Measurements from ENCODE around the gene TLE1.
"Not testable (repeated sequence)": the region's sequence is repeated elsewhere in the genome, so short reads cannot be mapped to it uniquely, and the experiment has no call there.

Gene TLE1

DNA sequence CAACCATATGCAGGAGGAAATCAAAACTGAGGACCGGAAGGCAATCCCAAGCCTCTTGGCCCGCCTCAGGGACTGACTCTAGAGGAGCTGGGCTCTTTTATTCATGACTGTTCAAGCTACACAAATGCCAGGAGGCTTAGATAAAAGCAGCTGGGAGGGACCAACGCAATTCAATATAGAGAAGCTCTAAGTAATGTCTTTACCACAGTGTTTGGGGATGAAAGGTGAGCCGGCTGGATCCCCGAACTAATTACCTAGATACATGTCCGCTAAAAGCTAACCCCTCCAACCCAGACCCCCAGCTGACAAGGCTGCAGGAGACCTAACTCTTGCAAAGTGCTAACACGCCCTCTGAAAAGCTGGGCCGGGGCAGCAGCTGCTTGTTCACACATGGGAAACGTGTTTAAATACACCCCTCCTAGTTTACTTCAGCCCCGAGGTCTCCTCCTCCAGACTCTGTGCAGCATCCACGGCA, 67.5 kb downstream of the TLE1 start:
- DNase-seq: no peak

DNA sequence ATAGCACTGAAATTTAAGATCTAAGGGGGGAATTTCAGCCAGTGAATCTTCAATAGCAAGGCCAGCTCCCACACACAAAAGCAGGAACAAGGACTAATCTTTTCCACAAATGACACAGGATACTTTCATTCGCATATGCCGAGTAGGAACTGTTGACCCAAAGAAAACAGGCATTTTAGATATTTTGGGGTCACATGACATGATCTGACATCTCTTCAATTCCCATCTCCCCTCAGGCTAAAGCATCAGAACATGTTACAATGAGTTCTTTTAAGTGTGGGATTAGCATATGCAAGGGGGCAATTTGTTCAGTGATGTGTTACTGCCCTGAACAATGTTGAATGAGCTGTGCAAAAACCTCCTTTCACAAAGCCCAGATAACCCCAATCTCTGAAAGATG, 68.2 kb downstream of the TLE1 start:
- DNase-seq: no peak

DNA sequence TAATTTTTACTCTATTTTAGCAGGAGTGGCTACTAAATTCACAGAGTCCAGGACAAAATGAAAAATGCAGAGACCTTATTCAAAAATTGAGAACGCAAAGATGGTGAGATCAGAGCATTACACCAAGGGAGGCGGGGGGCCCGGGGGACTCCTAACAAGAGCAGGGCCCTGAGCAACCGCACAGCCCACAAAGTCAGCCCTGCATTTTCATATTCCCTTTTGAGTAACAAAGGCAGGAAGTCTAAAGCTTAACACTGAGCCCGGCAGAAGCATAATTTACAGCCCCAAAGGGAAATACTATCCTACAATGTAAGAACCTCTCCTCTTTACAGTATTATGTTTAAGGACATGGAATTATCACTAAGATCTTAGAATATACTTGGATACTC, 69.4 kb downstream of the TLE1 start:
- no peak for DNase-seq

DNA sequence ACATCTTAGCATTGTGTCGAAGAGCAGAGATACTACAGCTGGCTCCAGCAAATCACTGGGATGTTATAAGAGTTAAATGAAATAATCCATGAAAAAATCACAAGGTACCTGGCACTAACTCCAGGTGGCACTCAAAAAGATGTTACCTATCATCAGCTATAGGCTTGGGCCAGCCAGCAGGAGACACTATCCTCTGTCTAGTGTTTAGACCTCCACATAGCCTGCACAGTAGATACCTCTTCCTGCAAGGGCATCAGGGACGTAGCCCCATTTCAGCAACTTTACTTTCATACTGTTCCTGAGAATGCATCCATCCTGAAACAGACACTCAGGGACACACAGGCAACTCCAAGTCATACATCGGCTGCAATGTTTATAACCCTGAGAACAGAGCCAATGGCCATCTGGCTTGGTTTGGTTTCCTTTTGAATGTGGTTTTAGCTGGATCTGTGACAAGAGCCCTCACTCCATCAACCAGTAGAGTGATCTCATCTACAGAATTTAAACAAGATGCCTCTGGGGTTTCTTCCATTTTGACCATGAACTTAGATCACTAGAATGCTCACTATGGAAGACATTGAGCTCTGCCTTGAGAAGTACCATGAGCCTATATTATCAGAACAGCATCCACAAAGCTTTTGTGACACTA, 69.9 kb downstream of the TLE1 start:
- no peak for DNase-seq

DNA sequence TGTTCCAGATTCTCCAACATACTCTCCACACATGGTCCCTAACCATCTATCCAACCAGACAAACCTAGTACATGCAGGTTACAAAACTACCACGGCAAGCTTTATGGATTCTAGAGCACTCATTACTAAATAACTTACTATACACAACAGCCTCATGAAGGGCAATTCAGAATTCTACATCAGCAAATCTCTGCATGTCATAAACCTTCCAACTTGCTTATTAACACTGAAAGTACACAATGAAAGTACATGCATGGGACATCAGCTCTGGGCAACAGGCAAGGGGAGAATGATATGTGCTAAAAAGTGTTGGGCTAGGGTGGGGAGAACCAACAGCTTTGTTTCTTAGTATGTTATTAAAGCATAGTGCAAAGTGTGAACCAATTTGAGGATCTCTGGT, 70.4 kb downstream of the TLE1 start:
- no peak for DNase-seq

DNA sequence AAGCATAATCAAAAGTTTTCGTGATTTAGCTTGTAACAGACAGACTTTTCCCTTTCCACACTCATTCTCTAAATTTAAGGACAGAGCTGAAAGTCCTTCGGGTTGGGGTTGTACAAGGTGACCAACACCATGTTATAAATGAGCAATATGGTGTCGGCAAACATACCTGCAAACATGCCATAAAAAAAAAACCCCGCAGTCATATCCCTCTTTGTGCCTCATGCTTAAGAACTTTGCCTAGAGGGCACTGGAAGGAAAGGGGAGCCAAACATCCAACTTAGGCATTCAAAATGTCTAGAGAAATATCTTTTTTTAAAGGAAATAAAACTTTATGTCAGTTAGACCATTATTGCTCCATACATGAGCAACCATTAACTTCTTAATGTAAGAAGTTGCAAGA, 73.2 kb downstream of the TLE1 start:
- DNase-seq: no peak

DNA sequence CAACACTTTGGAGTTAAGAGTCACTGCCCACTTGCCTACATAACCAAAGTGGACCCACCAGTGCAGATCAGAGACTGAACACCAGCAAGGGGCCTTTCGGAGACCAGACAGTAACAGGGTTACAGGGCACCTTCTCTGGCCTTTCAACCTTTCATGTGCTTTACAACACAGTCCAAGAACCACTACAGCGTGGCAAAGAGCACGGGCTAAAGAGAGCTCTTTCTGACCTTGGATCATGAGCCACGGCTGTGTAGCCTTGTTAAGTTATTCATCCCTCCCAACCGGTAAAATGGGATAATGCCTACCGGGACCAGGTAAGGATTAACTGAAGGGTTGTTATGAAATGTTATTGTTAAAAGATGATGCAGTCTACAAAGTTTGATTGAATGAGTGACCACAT, 75.0 kb downstream of the TLE1 start:
- DNase-seq: no peak

DNA sequence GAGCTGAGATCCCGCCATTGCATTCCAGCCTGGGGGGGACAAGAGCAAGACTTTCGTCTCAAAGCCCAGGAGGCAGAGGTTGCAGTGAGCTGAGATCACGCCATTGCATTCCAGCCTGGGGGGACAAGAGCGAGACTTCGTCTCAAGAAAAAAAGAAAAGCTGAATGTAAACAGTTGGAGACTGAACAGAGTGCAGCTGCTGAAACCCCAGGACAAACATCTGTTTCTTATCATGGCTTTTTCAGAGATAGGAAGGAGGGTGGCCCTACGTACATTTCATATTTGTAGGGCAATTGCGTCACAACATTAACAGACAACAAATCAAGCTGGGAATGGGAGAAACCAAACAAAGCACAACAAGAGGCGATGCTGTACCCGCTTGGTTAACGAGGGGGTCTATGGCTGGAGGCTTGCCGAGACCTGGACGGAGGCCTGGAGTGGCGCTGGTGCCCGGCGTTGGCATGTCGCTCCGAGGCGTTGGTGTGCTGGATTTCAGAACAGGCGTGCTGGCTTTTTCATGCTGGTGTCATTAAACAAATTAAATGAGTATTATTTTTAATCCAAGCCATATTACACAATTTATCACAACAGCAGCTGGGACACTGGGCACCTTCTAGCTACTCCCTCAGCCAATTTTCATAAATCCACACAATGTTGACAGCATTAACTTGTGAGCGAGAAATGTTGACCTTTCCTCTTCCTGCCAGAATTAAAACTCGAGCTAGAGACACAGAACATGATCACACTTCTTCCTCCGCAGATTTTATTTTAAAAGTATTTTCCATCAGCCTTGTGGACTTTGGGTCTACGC, 76.1 kb downstream of the TLE1 start:
- no peak for DNase-seq

DNA sequence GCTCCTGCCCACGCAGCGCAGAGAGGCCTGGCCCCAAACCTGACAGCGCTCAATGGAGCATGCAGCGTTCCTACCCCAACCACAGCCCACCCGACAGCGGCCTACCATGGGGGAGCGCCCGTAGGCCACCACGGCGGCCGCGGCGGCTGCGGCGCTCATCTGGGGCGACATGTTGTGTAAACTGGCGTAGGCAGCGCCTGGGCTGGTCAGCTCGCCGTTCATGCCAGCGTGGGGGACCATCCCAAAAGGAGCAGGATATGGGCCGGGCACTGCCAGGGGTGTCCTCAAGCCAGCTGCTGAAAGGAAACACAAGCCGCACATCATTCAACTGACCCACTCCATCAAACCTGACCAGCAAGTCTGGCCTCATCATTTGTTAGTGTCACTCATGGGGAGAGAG, 77.7 kb downstream of the TLE1 start:
- DNase-seq: no peak

DNA sequence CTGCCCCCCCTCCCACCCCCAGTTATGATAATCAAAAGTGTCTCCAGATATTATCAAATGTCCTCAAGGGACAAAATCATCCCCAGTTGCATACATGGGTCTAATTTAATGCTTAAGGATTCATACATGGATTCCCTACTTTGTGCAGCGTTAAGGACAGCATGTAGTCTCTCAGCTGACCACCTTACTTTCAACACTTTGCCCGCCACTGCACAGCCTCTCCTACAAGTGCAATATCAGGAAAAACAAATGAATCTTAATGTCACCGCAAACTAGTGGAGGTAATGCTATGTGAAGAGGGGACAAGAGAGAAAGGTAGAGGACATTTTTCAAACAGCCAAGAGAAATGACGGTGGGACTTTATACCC, 78.6 kb downstream of the TLE1 start:
- DNase-seq: no peak

DNA sequence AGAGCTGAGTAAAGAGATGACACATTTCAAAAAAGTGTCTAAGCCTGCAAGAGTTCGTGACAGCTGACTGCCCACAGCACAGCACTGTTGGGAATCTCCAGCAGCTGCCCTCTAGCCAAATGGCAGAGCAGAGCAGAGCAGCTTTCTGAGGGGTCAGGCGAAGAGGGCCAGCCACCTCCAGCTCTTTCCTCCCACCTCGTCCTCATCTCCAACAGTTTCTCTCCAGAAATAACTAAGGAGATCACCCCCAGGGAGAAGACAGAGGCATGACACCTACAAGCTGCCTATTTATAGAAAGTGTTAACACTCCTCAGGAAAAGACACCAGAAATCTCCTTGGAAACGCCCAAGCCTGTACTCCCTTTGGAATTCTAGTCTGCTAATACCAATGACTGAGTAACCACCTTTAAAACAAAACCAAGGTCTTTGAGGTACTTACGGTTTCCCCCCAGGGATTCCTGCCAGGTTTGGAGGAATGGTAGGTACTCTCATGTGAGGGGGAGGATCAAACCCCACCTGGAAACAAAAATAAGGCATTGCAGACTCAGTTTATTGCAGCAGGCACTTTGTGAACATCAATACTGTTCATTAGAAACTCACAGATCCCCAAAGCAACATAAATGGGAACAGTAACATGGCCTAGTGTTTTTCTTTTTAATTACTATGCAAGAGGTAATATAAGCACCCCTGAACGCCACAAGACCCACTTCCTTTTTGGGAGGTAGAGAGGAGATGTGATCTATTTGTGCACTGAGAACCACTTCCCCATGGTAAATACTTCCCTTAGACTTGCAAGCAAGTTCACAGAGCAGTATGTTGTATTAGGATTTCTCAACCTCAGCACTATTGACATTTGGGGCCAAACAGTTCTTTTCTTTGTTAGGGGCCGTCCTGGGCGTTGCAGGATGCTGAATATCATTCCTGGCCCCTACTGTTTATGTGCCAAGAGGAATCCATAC, 79.3 kb downstream of the TLE1 start:
- no peak for DNase-seq

DNA sequence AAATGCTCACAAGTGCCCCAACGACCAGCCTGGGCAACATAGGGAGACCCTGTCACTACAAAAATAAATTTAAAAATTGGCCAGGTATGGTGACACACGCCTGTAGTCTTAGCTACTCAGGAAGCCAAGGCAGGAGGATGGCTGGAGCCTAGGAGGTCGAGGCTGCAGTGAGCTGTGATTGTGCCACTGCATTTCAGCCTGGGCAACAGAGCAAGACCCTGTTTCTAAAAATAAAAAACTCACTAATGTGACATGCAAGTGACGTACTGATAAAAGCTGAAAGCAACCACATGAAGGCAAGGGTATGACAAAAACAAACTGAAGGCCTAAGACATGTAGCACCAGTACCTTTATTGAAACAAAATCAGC, 81.1 kb downstream of the TLE1 start:
- no peak for DNase-seq

DNA sequence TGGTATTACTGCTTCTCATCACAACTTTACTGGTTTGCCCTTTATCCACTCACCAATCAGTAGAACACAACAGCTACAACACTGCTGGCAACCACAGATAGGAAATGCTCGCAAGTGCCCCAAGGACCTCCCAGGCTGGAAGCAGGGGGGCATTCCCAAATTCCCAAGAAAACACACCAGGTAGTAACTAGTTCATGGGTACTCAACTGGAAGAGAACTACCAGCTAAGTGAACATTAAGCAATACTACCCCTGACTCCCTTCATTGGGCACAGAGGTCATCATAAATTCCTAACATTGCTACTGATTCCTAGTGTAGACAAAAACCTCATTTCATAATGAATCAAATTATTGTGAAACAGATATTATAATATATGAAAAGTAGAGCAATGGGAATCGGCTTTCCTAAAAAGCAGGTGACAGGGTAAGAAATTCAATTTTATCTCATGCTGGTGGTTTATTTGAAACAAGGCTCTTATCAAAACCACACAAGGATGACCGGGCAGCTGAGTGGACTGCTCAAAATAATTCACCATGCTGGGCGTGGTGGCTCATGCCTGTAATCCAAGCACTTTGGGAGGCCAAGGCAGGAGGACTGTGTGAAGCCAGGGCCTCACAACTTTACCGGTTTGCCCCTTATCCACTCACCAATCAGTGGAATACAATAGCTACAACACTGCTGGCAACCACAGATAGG, 81.6 kb downstream of the TLE1 start:
- DNase-seq: no peak

DNA sequence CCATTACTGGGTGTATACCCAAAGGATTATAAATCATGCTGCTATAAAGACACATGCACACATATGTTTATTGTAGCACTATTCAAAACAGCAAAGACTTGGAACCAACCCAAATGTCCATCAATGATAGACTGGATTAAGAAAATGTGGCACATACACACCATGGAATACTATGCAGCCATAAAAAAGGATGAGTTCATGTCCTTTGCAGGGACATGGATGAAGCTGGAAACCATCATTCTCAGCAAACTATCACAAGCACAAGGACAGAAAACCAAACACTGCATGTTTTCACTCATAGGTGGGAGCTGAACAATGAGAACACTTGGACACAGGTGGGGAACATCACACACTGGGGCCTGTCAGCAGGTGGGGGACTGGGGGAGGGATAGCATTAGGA, 83.1 kb downstream of the TLE1 start:
- DNase-seq: not testable (repeated sequence)

DNA sequence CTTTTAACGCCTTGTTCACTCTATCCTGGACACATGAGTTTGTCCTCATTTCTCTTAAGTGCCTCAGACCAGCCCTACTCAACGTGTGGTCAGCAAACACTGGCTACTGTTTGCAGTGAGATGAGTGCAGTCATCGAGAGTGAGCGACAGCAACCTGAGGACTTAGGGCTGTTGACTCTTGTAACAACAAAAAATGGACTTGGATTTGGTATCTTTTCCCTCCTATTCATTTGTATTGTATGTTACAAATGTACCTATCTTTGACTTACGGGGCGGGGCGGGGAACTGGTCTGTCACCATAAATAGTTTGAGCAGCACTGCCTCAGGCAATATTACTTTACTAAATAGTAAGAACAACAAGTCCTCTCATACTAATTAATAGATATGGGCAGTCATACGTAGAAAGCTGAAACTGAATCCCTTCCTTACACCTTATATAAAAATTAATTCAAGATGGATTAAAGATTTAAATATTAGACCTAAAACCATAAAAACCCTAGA, 84.1 kb downstream of the TLE1 start:
- DNase-seq: no peak

DNA sequence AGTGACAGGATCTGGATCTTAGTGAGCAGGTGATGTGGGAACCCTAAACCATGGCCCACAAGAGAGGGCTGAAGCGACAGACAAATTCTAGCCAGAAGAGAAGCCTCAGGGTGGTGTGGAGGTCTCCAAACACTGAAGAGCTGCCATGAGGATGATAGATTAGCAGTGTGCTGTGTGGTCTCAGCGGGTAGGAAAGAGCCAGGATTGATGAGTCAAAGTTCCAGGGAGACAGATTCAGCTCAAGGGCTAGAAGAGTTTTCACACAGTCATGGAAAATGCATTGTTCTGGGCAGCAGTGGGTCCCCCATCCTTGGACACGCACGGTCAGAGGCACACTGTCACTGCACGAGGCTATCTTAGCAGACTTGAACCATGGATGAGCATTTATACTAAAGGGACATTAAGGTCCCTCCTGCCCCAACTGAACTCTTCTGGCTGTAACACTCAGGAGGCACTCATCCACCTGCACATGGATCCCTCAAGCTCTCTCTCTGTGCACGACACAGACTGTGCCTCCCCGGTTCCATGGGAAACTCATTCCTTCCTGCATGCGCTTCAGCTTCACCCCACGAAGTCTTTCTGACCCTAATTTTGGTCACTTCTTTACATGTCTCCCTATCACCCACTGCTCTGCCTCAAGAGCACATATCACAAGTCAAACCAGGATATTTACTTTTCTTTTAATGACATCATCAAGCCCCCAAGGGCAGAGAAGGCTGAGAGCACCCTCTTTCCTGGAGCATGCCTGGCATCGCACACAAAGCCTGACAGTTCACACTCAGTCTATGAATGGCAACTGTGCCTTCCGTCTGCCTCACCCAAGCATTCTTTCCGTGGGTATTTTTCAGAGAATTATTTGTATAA, 84.8 kb downstream of the TLE1 start:
- no peak for DNase-seq

DNA sequence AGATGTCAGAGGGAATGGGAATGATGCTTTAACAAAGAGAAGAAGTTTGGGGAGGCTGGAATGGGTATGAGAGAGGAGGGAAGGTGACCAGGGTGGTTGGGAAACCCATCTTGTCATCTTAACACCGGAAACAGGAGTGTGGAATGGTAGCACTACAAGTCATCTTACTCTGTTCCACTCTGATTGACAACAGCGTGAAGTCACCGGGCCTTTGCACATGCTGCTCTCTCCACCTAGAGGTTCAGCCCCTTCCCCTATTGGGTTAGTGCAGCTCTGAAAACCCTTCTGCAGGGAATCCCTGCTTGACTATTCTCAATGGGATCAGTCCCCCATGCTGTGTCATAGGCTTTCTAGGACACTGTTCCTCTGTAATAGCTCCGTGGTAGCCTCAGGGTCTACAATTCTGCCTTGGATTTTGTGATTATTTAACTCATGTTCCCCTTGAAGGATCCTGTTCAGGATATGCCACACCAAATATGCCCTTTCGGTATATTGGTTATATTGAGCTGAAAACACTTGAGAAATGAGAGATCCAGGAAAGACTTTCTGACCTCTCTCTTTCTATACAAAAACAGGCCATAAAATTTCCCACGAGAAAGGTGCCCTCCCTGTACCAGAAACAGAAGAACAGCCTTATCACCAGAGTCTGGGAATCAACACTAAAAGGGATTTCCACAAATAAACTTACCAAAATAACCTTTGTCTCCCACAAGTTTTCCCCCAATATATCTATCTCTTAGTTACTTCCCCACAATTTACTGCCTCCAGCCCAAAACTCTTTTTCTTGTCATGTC, 86.3 kb downstream of the TLE1 start:
- no peak for DNase-seq

DNA sequence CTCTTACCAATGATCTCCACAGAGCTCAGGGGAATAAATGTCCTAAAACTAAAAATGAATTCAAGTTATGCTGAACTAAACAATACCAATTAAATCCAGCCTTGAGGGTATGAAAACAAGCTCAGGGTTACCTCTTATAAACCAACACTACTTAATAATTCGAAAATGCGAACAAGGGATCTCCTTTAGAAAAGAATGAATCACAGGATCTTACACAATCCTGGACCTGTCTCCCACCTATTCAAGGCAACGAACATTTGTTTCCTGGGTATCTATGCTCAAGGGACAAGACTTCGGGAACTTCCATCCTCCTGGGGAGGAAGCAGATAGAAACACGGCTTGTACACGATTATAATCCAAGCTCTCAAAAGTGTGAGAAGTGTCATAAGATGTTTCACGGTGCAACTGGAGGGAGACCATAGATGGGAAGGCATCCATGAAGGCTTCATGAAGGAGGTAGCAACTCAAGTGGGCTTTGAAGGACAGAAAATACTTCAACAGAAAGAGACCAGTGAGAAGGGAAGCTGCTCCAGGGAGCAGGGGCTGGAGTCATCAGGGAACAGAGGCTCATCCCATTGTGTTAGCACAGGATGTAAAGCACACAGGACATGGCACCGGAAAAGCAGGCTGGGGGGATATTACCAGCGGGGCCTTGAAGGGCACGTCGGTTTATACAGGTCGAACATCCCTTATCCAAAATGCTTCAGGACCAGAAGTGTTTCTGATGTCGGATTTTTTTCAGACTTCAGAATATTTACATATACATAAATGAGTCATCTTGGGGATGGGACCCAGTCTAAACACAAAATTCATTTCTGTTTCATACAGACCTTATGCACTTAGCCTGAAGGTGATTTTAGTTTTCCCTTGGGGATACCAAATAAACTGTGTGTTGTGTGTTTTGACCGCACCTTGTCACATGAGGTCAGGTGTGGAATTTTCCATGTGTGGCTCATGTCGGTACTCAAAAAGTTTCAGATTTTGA, 87.4 kb downstream of the TLE1 start:
- no peak for DNase-seq

DNA sequence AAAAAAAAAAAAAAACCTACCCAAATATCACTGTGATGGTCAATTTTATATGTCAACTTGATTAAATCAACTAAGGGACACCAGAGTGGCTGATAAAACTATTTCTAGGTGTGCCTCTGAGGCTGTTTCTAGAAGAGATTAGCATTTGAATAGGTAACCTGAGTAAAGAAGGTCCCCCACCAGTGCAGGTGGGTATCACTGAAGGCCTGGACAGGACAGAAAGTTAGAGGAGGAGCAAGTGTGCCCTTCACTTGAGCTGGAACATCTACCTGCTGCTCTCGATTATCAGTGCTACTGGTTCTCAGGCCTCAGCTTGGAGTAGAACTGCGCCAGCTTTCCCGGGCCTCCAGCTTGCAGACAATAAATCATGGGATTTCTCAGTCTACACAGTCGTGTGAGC, 88.7 kb downstream of the TLE1 start:
- DNase-seq: no peak

DNA sequence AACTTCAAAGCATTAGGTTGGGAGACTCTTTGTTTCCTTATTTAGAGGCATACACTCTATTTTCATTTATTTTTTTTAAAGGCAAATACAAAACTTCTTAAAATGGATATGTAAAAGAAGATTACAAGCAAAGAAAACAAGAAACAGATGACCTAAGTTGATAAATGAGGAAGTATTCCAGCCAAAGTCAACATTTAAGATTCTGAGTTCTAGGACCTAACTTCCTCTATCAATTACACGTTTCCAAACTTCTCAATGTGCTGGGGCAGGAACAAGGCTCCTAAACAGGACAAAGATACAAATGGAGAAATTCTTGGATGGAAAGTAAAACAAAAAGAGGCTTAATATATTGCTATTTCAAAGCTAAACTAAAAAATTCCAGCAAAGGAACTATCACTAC, 89.5 kb downstream of the TLE1 start:
- no peak for DNase-seq
